Neutrophil (primary cell): ENCODE results near the gene IP6K1.

Source experiments
- H3K27ac ChIP-seq: fragments of 200-600 bp; sonication (generic); 2 replicates; pipeline ENCODE4 v1.5.1; 2016; ENCODE audit warnings: mild to moderate bottlenecking, moderate library complexity
- H3K27me3 ChIP-seq: fragments of 200-600 bp; sonication (generic); 2 replicates; pipeline ENCODE4 v1.6.0; 2016; ENCODE audit warnings: mild to moderate bottlenecking
- H3K36me3 ChIP-seq: fragments of 200-600 bp; sonication (generic); 2 replicates; pipeline ENCODE4 v1.5.1; 2017
- H3K4me1 ChIP-seq, 2 experiments: fragments of 200-600 bp in 1 of 2; sonication (generic) in 1 of 2; 1 replicate in 1 of 2; 2 replicates in 1 of 2; pipeline versions ENCODE4 v1.5.1 to v1.6.1; 2013 to 2016; ENCODE audit warnings: low read depth in 1 of 2, low read length in 1 of 2, mild to moderate bottlenecking in 1 of 2, moderate library complexity in 1 of 2; ENCODE audit not compliant: control insufficient read depth in 1 of 2, insufficient read depth in 1 of 2
- H3K4me3 ChIP-seq, 2 experiments: fragments of 200-600 bp in 1 of 2; sonication (generic) in 1 of 2; 1 replicate in 1 of 2; 2 replicates in 1 of 2; pipeline ENCODE4 v1.5.1; 2013 to 2016; ENCODE audit warnings: low read depth in 1 of 2, low read length in 1 of 2, mild to moderate bottlenecking in 1 of 2, moderate library complexity in 1 of 2
- H3K9me3 ChIP-seq: fragments of 200-600 bp; sonication (generic); 2 replicates; pipeline ENCODE4 v1.5.1; 2016
- TF ChIP-seq, protein P1 (sequence below): fragments of 200-600 bp; sonication (generic); IDR thresholded peaks from 2 replicates; pipeline ENCODE4 v1.5.1; 2016; ENCODE audit warnings: antibody characterized with exemption

IP6K1 gene

DNA sequence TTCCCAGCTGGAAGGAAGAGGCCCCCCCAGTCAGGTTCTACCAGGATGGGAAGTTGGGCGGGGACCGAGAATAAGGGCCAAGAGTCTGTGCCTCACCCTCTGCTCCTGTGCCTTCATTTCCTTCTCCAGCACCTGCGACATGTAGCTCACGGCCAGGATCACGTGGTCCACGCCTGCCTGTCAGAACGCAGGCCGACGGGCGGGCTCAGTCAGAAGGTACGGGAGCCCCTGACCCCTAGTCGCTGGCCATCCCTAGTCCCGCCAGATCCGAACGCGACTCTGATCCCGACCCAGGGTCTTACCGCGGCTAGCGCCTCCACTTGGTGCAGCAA lies 63.1 kb downstream of the IP6K1 start:
- TF ChIP-seq, protein P1, sequence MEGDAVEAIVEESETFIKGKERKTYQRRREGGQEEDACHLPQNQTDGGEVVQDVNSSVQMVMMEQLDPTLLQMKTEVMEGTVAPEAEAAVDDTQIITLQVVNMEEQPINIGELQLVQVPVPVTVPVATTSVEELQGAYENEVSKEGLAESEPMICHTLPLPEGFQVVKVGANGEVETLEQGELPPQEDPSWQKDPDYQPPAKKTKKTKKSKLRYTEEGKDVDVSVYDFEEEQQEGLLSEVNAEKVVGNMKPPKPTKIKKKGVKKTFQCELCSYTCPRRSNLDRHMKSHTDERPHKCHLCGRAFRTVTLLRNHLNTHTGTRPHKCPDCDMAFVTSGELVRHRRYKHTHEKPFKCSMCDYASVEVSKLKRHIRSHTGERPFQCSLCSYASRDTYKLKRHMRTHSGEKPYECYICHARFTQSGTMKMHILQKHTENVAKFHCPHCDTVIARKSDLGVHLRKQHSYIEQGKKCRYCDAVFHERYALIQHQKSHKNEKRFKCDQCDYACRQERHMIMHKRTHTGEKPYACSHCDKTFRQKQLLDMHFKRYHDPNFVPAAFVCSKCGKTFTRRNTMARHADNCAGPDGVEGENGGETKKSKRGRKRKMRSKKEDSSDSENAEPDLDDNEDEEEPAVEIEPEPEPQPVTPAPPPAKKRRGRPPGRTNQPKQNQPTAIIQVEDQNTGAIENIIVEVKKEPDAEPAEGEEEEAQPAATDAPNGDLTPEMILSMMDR = no peak
- H3K9me3 ChIP-seq = no peaks in the 10 kb centered on the region

DNA sequence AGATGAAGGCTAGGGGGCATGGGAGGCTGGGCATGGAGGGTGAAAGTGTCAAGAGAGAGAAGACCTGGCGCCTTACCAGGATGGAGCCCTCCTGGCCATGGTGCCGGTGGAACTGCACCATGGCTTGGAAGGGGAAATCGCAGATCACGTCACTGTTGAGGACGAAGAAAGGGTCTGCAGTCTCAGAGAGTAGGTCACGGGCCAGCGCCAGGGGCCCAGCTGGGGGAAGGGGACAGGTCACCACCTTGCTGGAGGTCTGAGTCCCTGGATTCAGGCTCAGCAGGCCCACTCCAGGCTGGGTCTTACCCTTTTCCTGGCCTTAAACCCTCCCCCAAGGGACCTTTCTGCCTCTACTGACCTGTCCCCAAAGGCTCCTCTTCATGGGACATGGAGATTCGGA lies 63.4 kb downstream of the IP6K1 start:
- Histone ChIP-seq H3K4me3 (peak overlapping the region; percentile 73 to 95), H3K27me3 (peaks cover 13% of the 10 kb centered on the region), H3K4me1 (peaks cover 34 to 36% of the 10 kb centered on the region in 2 experiments), H3K9me3 (no peaks in the 10 kb centered on the region), H3K27ac (peak overlapping the region; percentile 87), H3K36me3 (peaks cover 58% of the 10 kb centered on the region)
- TF ChIP-seq, protein P1 = no peak

More for the DNA sequence above, 63.1 kb downstream of the IP6K1 start:
- Histone ChIP-seq H3K4me3 (peak overlapping the region; percentile 73 to 95), H3K4me1 (peaks cover 34 to 36% of the 10 kb centered on the region in 2 experiments), H3K36me3 (peaks cover 61% of the 10 kb centered on the region), H3K27me3 (peaks cover 10% of the 10 kb centered on the region), H3K27ac (peak overlapping the region; percentile 87)

DNA sequence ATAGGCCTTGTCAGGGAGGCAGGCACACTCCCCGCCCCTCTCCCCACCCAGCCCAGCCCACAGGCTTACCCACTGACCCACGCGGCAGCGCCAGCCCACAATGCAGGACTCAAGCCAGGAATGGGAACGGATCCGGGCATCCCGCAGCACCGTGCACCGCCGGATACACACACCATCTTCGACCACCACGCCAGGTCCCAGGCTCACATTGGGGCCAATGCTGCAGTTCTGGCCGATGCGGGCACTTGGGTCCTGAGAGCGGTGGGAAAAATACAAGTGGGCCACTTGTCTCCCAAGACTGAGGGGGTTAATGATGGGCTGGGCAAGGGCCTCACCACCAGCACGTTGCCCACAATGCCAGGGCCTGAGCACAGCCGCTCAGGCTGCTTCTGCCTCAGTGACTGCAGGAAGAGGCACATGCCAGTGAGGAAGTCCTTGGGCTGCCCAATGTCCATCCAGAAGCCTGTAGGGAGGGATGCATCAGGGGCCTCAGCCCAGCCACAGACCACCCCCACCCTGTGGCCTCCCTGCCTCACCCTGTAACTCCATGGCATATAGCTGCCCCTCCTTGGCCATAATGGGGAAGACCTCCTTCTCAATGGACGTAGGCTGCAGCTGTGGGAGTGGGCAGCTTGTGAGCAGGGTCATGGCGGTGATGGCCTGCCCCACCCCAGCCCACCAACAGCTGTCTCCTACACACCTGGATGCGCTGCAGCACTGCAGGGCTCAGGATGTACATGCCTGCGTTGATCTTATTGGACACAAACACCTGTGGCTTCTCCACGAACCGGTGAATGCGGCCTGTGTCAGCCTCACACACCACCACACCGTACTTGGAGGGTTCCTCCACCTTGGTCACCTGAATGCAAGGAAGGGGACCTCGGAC lies 64.2 kb downstream of the IP6K1 start:
- Histone ChIP-seq H3K36me3 (peaks cover 50% of the 10 kb centered on the region), H3K27ac (no peak overlapping the region), H3K27me3 (peaks cover 14% of the 10 kb centered on the region), H3K4me1 (peaks cover 34 to 36% of the 10 kb centered on the region in 2 experiments), H3K9me3 (no peaks in the 10 kb centered on the region), H3K4me3 (no peak overlapping the region)
- TF ChIP-seq, protein P1 = no peak

DNA sequence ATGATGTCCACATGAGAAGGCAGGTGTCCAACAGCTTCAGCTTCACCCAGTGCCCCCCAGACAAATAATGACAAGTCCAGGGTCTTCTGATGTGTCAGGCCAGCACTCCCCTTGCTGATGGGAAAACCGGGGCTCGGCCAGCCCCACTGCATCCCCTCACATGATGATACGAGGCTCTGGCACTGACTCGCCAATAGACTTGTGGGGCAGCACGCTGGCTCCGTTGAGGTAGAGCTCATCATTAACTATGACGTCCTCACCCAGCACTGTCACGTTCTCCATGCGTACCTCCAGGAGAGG lies 64.8 kb downstream of the IP6K1 start:
- Histone ChIP-seq H3K27ac (no peak overlapping the region), H3K27me3 (peaks cover 14% of the 10 kb centered on the region), H3K4me1 (peaks cover 34 to 36% of the 10 kb centered on the region in 2 experiments), H3K4me3 (no peak overlapping the region), H3K9me3 (no peaks in the 10 kb centered on the region), H3K36me3 (peaks cover 50% of the 10 kb centered on the region)
- TF ChIP-seq, protein P1 = no peak

DNA sequence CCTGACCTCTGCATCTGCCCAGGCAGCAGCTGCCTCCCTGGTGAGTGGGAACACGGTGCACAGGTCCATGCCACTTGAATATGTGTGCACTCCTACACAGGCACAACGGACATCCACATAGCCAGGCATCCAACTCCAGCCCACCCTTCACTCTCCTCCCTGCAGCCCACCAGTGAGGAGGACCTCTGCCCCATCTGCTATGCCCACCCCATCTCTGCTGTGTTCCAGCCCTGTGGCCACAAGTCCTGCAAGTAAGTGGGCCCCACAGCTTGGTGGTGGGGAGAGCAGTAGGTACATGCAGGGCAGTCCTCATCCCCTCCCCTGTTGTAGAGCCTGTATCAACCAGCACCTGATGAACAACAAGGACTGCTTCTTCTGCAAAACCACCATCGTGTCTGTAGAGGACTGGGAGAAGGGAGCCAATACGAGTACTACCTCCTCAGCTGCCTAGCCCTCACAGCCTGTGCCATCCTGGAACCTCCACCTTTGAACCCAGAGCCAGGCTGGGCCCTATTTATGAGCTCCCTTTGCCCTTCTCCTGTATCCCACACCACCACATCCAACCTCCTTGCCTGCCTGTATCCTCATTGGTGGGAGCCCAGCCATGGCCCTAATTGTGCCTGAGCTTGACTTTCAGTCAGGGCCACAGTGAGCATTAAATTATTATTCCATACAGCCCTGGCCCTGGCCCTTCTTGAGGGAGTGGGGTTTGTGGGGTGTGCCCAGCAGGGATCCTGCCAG lies 65.3 kb downstream of the IP6K1 start:
- Histone ChIP-seq H3K27me3 (peaks cover 14% of the 10 kb centered on the region), H3K4me3 (no peak overlapping the region), H3K27ac (no peak overlapping the region), H3K9me3 (no peaks in the 10 kb centered on the region), H3K4me1 (peaks cover 34 to 36% of the 10 kb centered on the region in 2 experiments), H3K36me3 (peaks cover 50% of the 10 kb centered on the region)
- TF ChIP-seq, protein P1 = no peak
